HCT116 (cell line): ENCODE measurements around the gene CAMKK1. TPM values are rescaled to one million over a fixed set of nuclear protein-coding genes. Genes with fewer than 3 reads are reported as not detected.

Experiments
- ATAC-seq: fragments of 200-7000 bp; cut with Tn5 transposase; 2 replicates; pipeline ENCODE4 v1.9.1; 2020; ENCODE audit warnings: mild to moderate bottlenecking, moderate library complexity
- BruUV-seq: library from RNA; stranded (reverse); fragments of 400-500 nt; replicated peaks from 2 replicates; lab custom pipeline; 2021; lab: Mats Ljungman, UMichigan
- CTCF ChIA-PET: fragments of 300-600 bp; sonication (Branson Sonifier 250); formaldehyde crosslinking; loops from one replicate; lab custom pipeline; 2021; ENCODE audit warnings: antibody characterized with exemption; lab: Charles Lee
- POLR2A ChIA-PET: fragments of 300-600, 350-600 bp; sonication (Branson Sonifier 250); formaldehyde crosslinking; loops from one replicate; lab custom pipeline; 2021; ENCODE audit warnings: antibody characterized with exemption; lab: Charles Lee
- RAD21 ChIA-PET, 2 experiments: fragments of 300-600 bp; sonication (Branson Sonifier 250); formaldehyde crosslinking; loops; one replicate each; lab custom pipeline; 2023; ENCODE audit warnings: low total read pairs in 2 of 2; ENCODE audit not compliant: uncharacterized antibody in 2 of 2, unreplicated experiment in 2 of 2, low non-redundant PET in 1 of 2; lab: Charles Lee
- DNase-seq: peaks from one replicate; pipeline ENCODE4 v3.0.0-alpha.2; 2010; ENCODE audit warnings: low read depth, low spot score
- H2AFZ ChIP-seq: fragments of 200-600 bp; shearing (Covaris generic), sonication (generic); 2 replicates; pipeline ENCODE4 v1.6.1; 2017; ENCODE audit warnings: low read depth, mixed run types, mixed read lengths, antibody characterized with exemption, low read length; ENCODE audit not compliant: poor library complexity, severe bottlenecking
- H3K27ac ChIP-seq: 2 replicates; pipeline ENCODE4 v1.5.1; 2012; ENCODE audit warnings: low read depth, low read length
- H3K27me3 ChIP-seq: fragments of 200-600 bp; sonication (generic); 2 replicates; pipeline ENCODE4 v1.6.1; 2016; ENCODE audit warnings: mixed run types, low read length, mixed read lengths; ENCODE audit not compliant: insufficient read depth
- H3K36me3 ChIP-seq, 2 experiments: fragments of 200-500 bp in 1 of 2; fragments of 200-600 bp in 1 of 2; sonication (Bioruptor generic) in 1 of 2; sonication (generic) in 1 of 2; 2 replicates each; pipeline versions ENCODE4 v1.5.1 to v1.6.1; 2014 to 2016; ENCODE audit warnings: low read length in 2 of 2, inconsistent platforms in 1 of 2, mixed read lengths in 1 of 2, mixed run types in 1 of 2; ENCODE audit not compliant: insufficient read depth in 2 of 2, control insufficient read depth in 1 of 2
- H3K4me1 ChIP-seq, 2 experiments: fragments of 200-600 bp in 1 of 2; sonication (generic) in 1 of 2; 2 replicates each; pipeline versions ENCODE4 v1.5.1 to v1.6.1; 2012 to 2017; ENCODE audit warnings: low read length in 2 of 2, inconsistent platforms in 1 of 2, mild to moderate bottlenecking in 1 of 2, mixed read lengths in 1 of 2, mixed run types in 1 of 2, moderate library complexity in 1 of 2; ENCODE audit not compliant: insufficient read depth in 2 of 2, control insufficient read depth in 1 of 2
- H3K4me2 ChIP-seq: fragments of 200-600 bp; sonication (generic); 2 replicates; pipeline ENCODE4 v1.6.1; 2017; ENCODE audit warnings: mixed run types, low read length, mixed read lengths
- H3K4me3 ChIP-seq, 2 experiments: fragments of 200-600 bp in 1 of 2; sonication (generic) in 1 of 2; replicated peaks in 1 of 2; 2 replicates each; pipeline ENCODE4 v1.5.1; 2011 to 2016; ENCODE audit warnings: low read length in 2 of 2, control low read depth in 1 of 2, low read depth in 1 of 2, mild to moderate bottlenecking in 1 of 2, mixed read lengths in 1 of 2, mixed run types in 1 of 2
- H3K79me2 ChIP-seq: fragments of 200-600 bp; sonication (generic); 2 replicates; pipeline ENCODE4 v1.6.1; 2017; ENCODE audit warnings: mild to moderate bottlenecking, mixed run types, low read length, moderate library complexity, mixed read lengths; ENCODE audit not compliant: insufficient read depth
- H3K9ac ChIP-seq: fragments of 200-600 bp; sonication (generic); 2 replicates; pipeline ENCODE4 v1.6.1; 2016; ENCODE audit warnings: low read length, mixed read lengths
- H3K9me2 ChIP-seq: fragments of 200-600 bp; sonication (generic), shearing (Covaris generic); 2 replicates; pipeline ENCODE4 v1.6.1; 2017; ENCODE audit warnings: mixed run types, mild to moderate bottlenecking, moderate library complexity; ENCODE audit not compliant: insufficient read depth
- H3K9me3 ChIP-seq, 2 experiments: fragments of 200-500 bp in 1 of 2; fragments of 200-600 bp in 1 of 2; sonication (Bioruptor generic) in 1 of 2; sonication (generic) in 1 of 2; 2 replicates each; pipeline ENCODE4 v1.6.1; 2014 to 2017; ENCODE audit warnings: low read length in 2 of 2, mixed read lengths in 2 of 2, inconsistent platforms in 1 of 2, low read depth in 1 of 2, mild to moderate bottlenecking in 1 of 2, mixed run types in 1 of 2, moderate library complexity in 1 of 2; ENCODE audit not compliant: control insufficient read depth in 1 of 2, insufficient read depth in 1 of 2
- H4K20me1 ChIP-seq: fragments of 200-600 bp; sonication (generic), shearing (Covaris generic); 2 replicates; pipeline ENCODE4 v1.6.1; 2017; ENCODE audit warnings: mixed run types, mild to moderate bottlenecking, moderate library complexity; ENCODE audit not compliant: insufficient read depth
- CBX3 ChIP-seq: IDR thresholded peaks from 2 replicates; pipeline ENCODE4 v1.6.1; 2012; ENCODE audit warnings: low read depth
- CEBPB ChIP-seq: IDR thresholded peaks from 2 replicates; pipeline ENCODE4 v1.6.1; 2012; ENCODE audit warnings: low read depth
- EGR1 ChIP-seq: IDR thresholded peaks from 2 replicates; pipeline ENCODE4 v1.6.1; 2012; ENCODE audit warnings: low read depth
- ELF1 ChIP-seq: IDR thresholded peaks from 2 replicates; pipeline ENCODE4 v1.6.1; 2012; ENCODE audit warnings: low read depth, borderline replicate concordance
- FOSL1 ChIP-seq: IDR thresholded peaks from 2 replicates; pipeline ENCODE4 v1.6.1; 2012; ENCODE audit warnings: low read depth
- JUND ChIP-seq: IDR thresholded peaks from 2 replicates; pipeline ENCODE4 v1.6.1; 2012
- POLR2A ChIP-seq: IDR thresholded peaks from 2 replicates; pipeline ENCODE4 v1.7.0; 2011; ENCODE audit warnings: borderline replicate concordance; ENCODE audit not compliant: insufficient read depth, insufficient read length; ENCODE audit errors: extremely low read depth
- RAD21 ChIP-seq: IDR thresholded peaks from 2 replicates; pipeline ENCODE4 v1.6.1; 2012; ENCODE audit warnings: low read depth, mild to moderate bottlenecking
- SRF ChIP-seq: IDR thresholded peaks from 2 replicates; pipeline ENCODE4 v1.6.1; 2012; ENCODE audit warnings: low read depth
- TCF7L2 ChIP-seq: IDR thresholded peaks from 2 replicates; pipeline ENCODE4 v1.7.0; 2011; ENCODE audit warnings: borderline replicate concordance, inconsistent platforms; ENCODE audit not compliant: insufficient read depth, insufficient read length; ENCODE audit errors: extremely low read depth
- YY1 ChIP-seq: IDR thresholded peaks from 2 replicates; pipeline ENCODE4 v1.6.1; 2011; ENCODE audit warnings: low read length, low read depth, moderate library complexity, mild to moderate bottlenecking; ENCODE audit not compliant: insufficient replicate concordance; ENCODE audit errors: extremely low read depth
- ZFX ChIP-seq: fragments of 450-650 bp; IDR thresholded peaks from 2 replicates; pipeline ENCODE4 v1.6.1; 2017
- intact Hi-C: fragments of 100-400 bp; cut with micrococcal nuclease; formaldehyde crosslinking; loops from 2 replicates; pipeline ENCODE4 v1.10.0; 2022
- total RNA-seq: library from RNA; stranded (reverse); gene quantifications from one replicate; pipeline ENCODE4 v1.2.1, GENCODE V29; 2021; ENCODE audit not compliant: unreplicated experiment
- TF ChIP-seq, protein P1 (sequence below): IDR thresholded peaks from 2 replicates; pipeline ENCODE4 v1.6.1; 2012
- TF ChIP-seq, protein P2 (sequence below): IDR thresholded peaks from 2 replicates; pipeline ENCODE4 v1.6.1; 2012
- TF ChIP-seq, protein P3 (sequence below): IDR thresholded peaks from 2 replicates; pipeline ENCODE4 v1.6.1; 2011; ENCODE audit warnings: mild to moderate bottlenecking, low read length, moderate library complexity; ENCODE audit not compliant: insufficient replicate concordance; ENCODE audit errors: extremely low read depth
- TF ChIP-seq, protein P4 (sequence below), 3 experiments: fragments of 200-600 bp in 1 of 3; sonication (generic) in 1 of 3; IDR thresholded peaks in 2 of 3; conservative IDR thresholded peaks in 1 of 3; 2 replicates each; pipeline ENCODE4 v1.5.1; 2012 to 2017; ENCODE audit warnings: low read depth in 2 of 3, low read length in 2 of 3, antibody characterized with exemption in 1 of 3, borderline replicate concordance in 1 of 3, control low read depth in 1 of 3, mild to moderate bottlenecking in 1 of 3, mixed read lengths in 1 of 3, mixed run types in 1 of 3, moderate library complexity in 1 of 3; ENCODE audit not compliant: insufficient read depth in 1 of 3

The CAMKK1 gene
- total RNA-seq, 1 experiment from 2014 or later = 10.6 TPM

DNA sequence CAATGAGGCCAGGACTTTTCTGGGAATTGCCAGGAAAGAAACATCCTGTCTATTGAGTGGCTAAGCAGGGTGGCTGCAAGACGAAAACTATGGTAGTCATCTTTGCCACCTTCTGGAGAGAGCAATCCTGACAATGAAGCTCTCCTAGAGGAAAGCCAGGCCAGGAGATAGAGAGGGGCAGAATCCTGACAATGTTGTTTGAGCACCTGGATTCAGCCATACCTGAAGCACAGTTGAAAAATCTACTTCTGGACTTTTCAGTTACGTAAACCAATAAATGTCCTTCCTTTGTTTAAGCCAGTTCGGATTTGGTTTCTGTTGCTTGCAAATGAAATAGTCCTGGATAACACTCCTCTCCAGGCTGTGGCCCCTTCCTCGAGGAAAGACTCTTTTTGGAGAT is 14.0 kb upstream of the CAMKK1 start:
- Histone ChIP-seq H3K4me1 (no peaks in the 10 kb centered on the region), H3K4me3 (no peak overlapping the region), H2AFZ (no peak overlapping the region), H3K9me2 (no peaks in the 10 kb centered on the region), H4K20me1 (no peaks in the 10 kb centered on the region), H3K79me2 (no peaks in the 10 kb centered on the region), H3K4me2 (no peak overlapping the region), H3K9ac (no peak overlapping the region), H3K9me3 (no peaks in the 10 kb centered on the region), H3K36me3 (no peaks in the 10 kb centered on the region), H3K27me3 (no peaks in the 10 kb centered on the region), H3K27ac (no peak overlapping the region)
- intact Hi-C loops = loop anchor here (1.0 to 5.0 kb wide), 3 partner anchors 44 to 170 kb away; no protein-coding TSS in a partner anchor
- POLR2A ChIA-PET = no interaction called here
- CTCF ChIA-PET = interaction anchor here (1.2 to 4.2 kb wide), 3 partner anchors 62 to 212 kb away, joined by 3 to 48 read pairs (median 13); partner anchors contain the start of gene NCBP3
- RAD21 ChIA-PET = interaction anchor here (0.6 to 1.3 kb wide), 3 partner anchors 168 to 169 kb away, joined by 3 to 5 read pairs (median 3); no protein-coding TSS in a partner anchor
- no peak for ATAC-seq
- BruUV-seq = no TSS peak
- no peak for TF ChIP-seq ELF1
- TF ChIP-seq, protein P1, sequence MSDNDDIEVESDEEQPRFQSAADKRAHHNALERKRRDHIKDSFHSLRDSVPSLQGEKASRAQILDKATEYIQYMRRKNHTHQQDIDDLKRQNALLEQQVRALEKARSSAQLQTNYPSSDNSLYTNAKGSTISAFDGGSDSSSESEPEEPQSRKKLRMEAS = no peak
- DNase-seq = no peak

DNA sequence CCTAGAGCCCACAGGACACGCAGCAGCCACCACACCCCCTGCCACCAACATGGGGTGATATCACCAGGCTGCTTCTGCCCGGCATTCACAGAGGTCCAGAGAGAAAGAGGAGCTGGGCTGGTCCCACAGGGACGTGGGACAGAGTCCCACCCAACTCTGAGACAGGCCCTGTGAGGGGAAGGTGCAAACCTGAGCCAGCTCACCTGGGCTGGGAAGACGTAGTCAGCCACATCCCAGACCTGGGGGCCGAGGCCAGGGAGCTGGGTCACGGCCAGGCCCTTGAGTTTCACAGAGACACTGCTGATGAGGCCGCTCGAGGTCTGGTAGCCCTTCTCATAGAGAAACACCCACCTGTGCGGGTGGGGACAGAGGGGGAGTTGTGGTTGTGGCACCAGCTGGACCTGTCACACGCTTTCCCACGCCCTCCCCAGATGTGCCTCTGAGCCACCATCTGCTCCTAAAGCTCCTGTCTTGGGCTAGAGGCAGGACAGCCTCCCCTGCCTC is 12.2 kb upstream of the CAMKK1 start:
- Histone ChIP-seq H3K27me3 (no peaks in the 10 kb centered on the region), H3K79me2 (no peaks in the 10 kb centered on the region), H3K9ac (no peak overlapping the region), H3K4me3 (no peak overlapping the region), H3K9me2 (no peaks in the 10 kb centered on the region), H2AFZ (no peak overlapping the region), H3K4me2 (no peak overlapping the region), H4K20me1 (no peaks in the 10 kb centered on the region), H3K4me1 (no peaks in the 10 kb centered on the region), H3K27ac (no peak overlapping the region), H3K36me3 (no peaks in the 10 kb centered on the region), H3K9me3 (no peaks in the 10 kb centered on the region)
- ATAC-seq (no peak), DNase-seq (no peak)
- no TSS peak for BruUV-seq
- intact Hi-C loops = loop anchor here (5.0 kb wide), 1 partner anchor 168 kb away; no protein-coding TSS in a partner anchor
- CTCF ChIA-PET = interaction anchor here (1.0 to 4.2 kb wide), 5 partner anchors 9 to 168 kb away, joined by 3 to 48 read pairs (median 6); partner anchors contain the start of gene NCBP3
- RAD21 ChIA-PET = no interaction called here
- POLR2A ChIA-PET = no interaction called here
- no peak for TF ChIP-seq EGR1
- no peak for TF ChIP-seq TCF7L2
- no peak for TF ChIP-seq RAD21
- TF ChIP-seq, protein P1 = no peak
- TF ChIP-seq, protein P2, sequence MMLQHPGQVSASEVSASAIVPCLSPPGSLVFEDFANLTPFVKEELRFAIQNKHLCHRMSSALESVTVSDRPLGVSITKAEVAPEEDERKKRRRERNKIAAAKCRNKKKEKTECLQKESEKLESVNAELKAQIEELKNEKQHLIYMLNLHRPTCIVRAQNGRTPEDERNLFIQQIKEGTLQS = no peak
- no peak for TF ChIP-seq CBX3
- TF ChIP-seq POLR2A = no peak
- no peak for TF ChIP-seq FOSL1
- TF ChIP-seq, protein P3, sequence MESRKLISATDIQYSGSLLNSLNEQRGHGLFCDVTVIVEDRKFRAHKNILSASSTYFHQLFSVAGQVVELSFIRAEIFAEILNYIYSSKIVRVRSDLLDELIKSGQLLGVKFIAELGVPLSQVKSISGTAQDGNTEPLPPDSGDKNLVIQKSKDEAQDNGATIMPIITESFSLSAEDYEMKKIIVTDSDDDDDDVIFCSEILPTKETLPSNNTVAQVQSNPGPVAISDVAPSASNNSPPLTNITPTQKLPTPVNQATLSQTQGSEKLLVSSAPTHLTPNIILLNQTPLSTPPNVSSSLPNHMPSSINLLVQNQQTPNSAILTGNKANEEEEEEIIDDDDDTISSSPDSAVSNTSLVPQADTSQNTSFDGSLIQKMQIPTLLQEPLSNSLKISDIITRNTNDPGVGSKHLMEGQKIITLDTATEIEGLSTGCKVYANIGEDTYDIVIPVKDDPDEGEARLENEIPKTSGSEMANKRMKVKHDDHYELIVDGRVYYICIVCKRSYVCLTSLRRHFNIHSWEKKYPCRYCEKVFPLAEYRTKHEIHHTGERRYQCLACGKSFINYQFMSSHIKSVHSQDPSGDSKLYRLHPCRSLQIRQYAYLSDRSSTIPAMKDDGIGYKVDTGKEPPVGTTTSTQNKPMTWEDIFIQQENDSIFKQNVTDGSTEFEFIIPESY = no peak
- no peak for TF ChIP-seq ZFX
- TF ChIP-seq CEBPB = no peak
- TF ChIP-seq SRF = no peak
- TF ChIP-seq JUND = no peak
- TF ChIP-seq YY1 = no peak
- no peak for TF ChIP-seq ELF1
- TF ChIP-seq, protein P4, sequence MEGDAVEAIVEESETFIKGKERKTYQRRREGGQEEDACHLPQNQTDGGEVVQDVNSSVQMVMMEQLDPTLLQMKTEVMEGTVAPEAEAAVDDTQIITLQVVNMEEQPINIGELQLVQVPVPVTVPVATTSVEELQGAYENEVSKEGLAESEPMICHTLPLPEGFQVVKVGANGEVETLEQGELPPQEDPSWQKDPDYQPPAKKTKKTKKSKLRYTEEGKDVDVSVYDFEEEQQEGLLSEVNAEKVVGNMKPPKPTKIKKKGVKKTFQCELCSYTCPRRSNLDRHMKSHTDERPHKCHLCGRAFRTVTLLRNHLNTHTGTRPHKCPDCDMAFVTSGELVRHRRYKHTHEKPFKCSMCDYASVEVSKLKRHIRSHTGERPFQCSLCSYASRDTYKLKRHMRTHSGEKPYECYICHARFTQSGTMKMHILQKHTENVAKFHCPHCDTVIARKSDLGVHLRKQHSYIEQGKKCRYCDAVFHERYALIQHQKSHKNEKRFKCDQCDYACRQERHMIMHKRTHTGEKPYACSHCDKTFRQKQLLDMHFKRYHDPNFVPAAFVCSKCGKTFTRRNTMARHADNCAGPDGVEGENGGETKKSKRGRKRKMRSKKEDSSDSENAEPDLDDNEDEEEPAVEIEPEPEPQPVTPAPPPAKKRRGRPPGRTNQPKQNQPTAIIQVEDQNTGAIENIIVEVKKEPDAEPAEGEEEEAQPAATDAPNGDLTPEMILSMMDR (IDR thresholded peaks at IDR 0.05 in 2 of 3, conservative IDR thresholded peaks at IDR 0.05 in 1 of 3; ENCODE audit: borderline replicate concordance in 1 of 3, insufficient read depth in 1 of 3, low read depth in 2 of 3, low read length in 2 of 3) = no peak
